DND-41 (cell line): ENCODE measurements around the gene NOS2.

Experiments
- CTCF ChIP-seq: IDR thresholded peaks from 2 replicates; pipeline ENCODE4 v1.5.1; 2012; ENCODE audit warnings: borderline replicate concordance, low read length, moderate library complexity, mild to moderate bottlenecking; ENCODE audit not compliant: poor library complexity, severe bottlenecking; ENCODE audit errors: extremely low read depth
- EZH2 ChIP-seq: IDR thresholded peaks from 3 replicates; pipeline ENCODE4 v1.6.1; 2012; ENCODE audit warnings: borderline replicate concordance, low read depth, mild to moderate bottlenecking, moderate library complexity, low read length, inconsistent platforms; ENCODE audit not compliant: severe bottlenecking

- TF ChIP-seq CTCF: no peak
- no peak for TF ChIP-seq EZH2
Measured at GRCh38 chr17:27783440-27784350, 16.6 kb downstream of the NOS2 start.
